A549 treated with CpdA at 1 μM for 4 hours (cell line): ENCODE measurements around the gene FXYD3. TPM values are rescaled to one million over a fixed set of nuclear protein-coding genes. Genes with fewer than 3 reads are reported as not detected.

Experiments
- total RNA-seq: library from RNA; stranded (reverse); fragments of 200-300 nt; extraction: Qiagen RNA extraction; gene quantifications from 5 replicates; pipeline ENCODE4 v1.2.3, GENCODE V29; 2022; ENCODE audit warnings: low read depth

The FXYD3 gene, protein sequence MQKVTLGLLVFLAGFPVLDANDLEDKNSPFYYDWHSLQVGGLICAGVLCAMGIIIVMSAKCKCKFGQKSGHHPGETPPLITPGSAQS
- 0.26 to 0.31 TPM in 2 of 5 replicates, not detected in the others for total RNA-seq

DNA sequence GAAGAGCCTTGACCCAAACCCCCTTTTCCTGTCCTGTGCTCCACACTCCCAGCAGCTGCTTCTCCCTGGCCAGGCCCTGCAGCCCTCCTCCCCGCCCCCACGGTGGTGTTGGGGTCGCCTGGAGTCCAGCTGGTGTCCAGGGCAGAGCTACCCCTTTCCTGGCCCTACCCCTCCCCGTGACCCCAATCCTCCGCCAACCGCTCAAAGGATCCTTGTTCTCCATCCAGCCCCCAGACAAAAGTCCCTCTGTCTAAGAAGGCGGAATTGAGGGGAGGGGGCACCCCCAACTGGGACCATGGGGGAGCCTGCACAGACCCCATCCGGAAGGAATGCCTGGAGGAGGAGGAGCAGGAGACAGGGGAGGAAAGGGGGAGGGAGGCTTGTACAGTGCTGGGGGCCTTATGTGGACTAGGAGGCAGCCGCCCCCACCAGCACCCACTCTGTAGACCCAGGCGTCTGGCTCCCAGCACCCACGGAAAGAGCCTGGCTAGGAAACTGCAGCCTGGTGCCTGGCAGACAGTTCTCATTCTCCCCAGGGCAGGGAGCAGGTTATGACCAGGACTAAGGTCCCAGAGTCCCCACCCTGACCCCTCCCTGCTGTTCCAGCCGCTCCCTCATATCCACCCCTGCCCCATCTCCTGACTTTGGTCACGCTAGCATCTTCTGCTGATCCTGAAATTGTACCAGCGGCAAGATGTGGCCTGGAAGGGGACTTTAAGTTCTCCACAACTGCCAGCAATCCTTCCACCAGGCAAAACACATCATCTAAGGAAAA, at the start of gene FXYD3:
Gene FXYD3 (plus strand): TSS at position 647 of the 775 bp plus-strand sequence. CDS start 3,554 bp downstream, outside the sequence.

DNA sequence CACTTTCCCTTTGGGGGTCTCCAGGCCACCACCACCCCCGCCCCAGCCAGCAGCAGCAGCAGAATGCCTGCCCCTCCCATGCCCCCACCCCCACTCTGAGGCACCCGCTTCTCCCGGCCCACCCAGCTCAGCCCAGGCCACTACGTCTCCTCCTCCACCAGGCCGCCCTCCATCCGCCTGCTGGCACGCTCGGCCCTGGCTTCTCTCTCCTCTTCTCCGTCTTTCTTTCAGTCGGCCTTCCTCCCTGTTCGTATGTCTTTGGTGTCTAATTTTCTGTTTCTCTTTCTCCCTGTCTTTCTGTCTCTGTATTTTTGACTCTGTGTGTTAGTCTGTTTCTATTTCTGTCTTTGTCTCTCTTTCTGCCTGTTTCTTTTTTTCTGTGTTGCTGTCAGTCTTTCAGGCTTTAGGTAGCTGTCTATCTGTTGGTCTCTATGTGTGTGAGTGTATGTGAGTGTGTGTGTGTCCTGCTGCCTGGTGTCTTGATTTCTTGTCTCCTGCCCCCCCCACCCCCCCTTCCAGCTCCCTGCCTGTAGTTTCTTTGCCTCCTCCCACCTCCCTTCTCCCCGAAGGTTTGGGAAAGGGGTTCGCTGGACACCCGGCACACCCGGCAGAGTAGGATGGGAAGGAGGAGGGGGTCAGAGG, 19.1 kb downstream of the FXYD3 start, which contains the start of gene LGI4:
Gene LGI4 (minus strand): TSS at position 459 of the 642 bp plus-strand sequence. CDS start 379 bp downstream, at position 80.

DNA sequence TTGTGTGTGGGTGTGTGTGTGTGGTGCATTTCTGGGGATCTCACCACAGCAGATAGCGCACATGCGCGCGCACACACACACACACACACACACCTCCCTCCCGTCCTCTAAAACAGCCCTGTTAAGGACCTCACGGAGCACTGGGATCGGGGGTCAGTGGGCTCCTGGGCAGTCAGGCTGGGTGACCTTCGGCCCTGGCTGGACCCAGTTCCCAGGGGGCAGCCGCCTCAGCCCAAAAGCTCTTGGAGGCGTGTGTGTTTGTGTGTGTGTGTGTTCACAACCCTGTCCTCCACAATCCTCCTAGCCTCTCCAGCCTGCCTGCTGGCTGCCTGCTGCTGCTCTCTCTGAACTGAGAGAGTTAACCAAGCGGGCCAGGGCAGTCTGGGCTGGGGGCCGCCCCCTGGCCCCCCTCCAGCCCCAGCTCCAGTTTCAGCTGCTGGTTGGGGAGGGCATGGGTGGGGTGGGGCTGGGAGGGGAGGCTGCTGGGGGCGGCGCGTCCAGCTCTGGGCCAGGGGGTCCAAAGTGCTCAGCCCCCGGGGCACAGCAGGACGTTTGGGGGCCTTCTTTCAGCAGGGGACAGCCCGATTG, 22.8 kb downstream of the FXYD3 start, which contains the start of gene FXYD1:
Gene FXYD1 (plus strand): TSS at position 520 of the 588 bp plus-strand sequence. CDS start 1,256 bp downstream, outside the sequence.

DNA sequence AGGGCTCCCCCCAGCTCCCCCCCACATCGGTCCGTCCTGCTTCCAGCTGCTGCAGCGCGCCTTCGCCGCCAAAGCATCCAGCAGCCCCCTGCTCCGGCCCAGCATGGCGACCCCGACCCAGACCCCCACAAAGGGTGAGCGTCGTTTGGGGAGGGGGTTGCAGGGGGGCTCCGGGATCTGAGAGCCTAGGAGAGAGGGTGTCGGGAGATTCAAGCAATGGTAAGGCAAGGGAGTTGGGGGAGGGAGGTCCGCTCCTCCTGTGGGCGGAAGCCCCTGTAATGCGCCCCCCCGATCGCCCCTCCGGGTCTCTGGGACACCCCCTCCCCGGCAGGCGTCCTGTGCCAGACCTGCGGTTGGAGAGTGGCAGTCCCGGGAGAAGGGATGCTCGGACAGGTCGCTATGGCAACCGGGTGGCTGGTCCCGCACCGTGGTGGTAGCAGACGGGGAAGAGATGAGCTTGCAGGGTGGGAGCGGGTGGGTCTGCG, 27.6 kb downstream of the FXYD3 start, which contains the start of gene FXYD7:
Gene FXYD7 (plus strand): TSS at position 25 of the 485 bp plus-strand sequence. CDS start 79 bp downstream, at position 104.

DNA sequence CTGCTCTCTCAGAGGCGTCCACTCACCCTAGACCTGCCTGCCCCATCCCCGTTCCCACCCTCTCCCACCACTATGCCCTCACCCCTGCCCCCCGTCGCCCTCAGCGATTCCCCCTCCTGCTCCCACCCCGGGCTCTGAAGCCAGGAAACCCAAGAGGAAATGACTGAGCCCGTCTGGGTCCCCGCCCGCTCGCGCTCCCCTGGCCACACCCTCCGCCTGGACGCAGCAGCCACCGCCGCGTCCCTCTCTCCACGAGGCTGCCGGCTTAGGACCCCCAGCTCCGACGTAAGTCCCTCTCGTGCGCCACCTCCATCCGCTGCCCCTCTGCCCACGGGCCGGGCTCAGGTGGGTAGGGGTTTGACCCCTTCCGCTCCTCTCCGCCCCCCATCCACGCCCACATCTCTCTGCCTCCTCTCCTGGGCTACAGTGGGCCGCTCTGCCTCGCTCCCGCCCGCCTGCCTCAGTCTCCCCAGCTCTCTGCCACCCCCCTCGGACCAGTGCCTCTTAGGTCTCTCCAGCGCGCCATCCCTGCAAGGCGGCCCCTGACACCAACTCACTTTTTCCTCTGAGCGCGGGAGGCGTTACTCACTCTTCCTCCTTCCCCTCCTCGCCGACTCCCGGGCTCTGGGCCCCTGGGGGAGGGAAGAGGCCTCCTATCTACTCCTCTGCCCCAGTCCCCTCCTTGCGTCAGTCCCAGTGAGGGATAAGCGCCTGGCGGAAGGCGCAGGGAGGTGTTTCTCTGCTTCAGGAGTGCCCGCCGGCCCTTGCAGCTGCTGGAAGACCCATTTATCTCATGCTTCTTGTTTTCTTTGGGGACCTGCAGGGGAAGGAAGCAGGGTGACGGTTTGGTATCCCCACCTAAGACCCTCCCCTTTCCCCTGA, 39.1 kb downstream of the FXYD3 start, which contains the start of gene FXYD5:
Gene FXYD5 (plus strand): TSS at position 211 of the 882 bp plus-strand sequence. CDS start 816 bp downstream, outside the sequence.

Other genes starting within 250 kb of the FXYD3 start
- 5.0 to 5.9 TPM (median 5.2 TPM) in 5 replicates for gene ZNF30, start 188.9 kb upstream of the FXYD3 start, total RNA-seq
- gene ZNF792, start 151.6 kb upstream of the FXYD3 start, total RNA-seq = 1.4 to 2.1 TPM (median 1.9 TPM) in 5 replicates
- gene GRAMD1A, start 115.5 kb upstream of the FXYD3 start, total RNA-seq = 119 to 143 TPM (median 132 TPM) in 5 replicates
- 12.0 to 19.3 TPM (median 16.7 TPM) in 5 replicates for gene SCN1B, start 85.4 kb upstream of the FXYD3 start, total RNA-seq
- 0.03 to 0.17 TPM in 2 of 5 replicates, not detected in the others for gene HPN, start 74.1 kb upstream of the FXYD3 start, total RNA-seq
- gene LGI4, start 19.2 kb downstream of the FXYD3 start, total RNA-seq = 0.06 to 0.27 TPM (median 0.13 TPM) in 4 of 5 replicates, not detected in the other
- gene FXYD1, start 23.0 kb downstream of the FXYD3 start, total RNA-seq = 0.35 to 0.85 TPM (median 0.44 TPM) in 4 of 5 replicates, not detected in the other
- gene FXYD7, start 27.4 kb downstream of the FXYD3 start, total RNA-seq = 0.24 to 0.34 TPM (median 0.25 TPM) in 3 of 5 replicates, not detected in the others
- 202 to 240 TPM (median 228 TPM) in 5 replicates for gene FXYD5, start 38.9 kb downstream of the FXYD3 start, total RNA-seq
- gene FAM187B, start 112.9 kb downstream of the FXYD3 start, total RNA-seq = not detected in 5 replicates
- 6.8 to 11.0 TPM (median 9.6 TPM) in 5 replicates for gene LSR, start 133.2 kb downstream of the FXYD3 start, total RNA-seq
- 106 to 170 TPM (median 163 TPM) in 5 replicates for gene USF2, start 153.1 kb downstream of the FXYD3 start, total RNA-seq
- 0.05 to 0.73 TPM (median 0.13 TPM) in 3 of 5 replicates, not detected in the others for gene HAMP, start 166.7 kb downstream of the FXYD3 start, total RNA-seq
- gene MAG, start 176.3 kb downstream of the FXYD3 start, total RNA-seq = not detected in 5 replicates
- 0.59 to 1.4 TPM (median 0.90 TPM) in 5 replicates for gene CD22, start 213.4 kb downstream of the FXYD3 start, total RNA-seq
- not detected in 5 replicates for gene FFAR1, start 232.1 kb downstream of the FXYD3 start, total RNA-seq
- not detected in 5 replicates for gene FFAR3, start 242.6 kb downstream of the FXYD3 start, total RNA-seq